HG03457 (cell line): ENCODE data around the gene STK4.
"Not testable (repeated sequence)": the region's sequence is repeated elsewhere in the genome, so short reads cannot be mapped to it uniquely, and the experiment has no call there.

ENCODE experiments used
- ATAC-seq: cut with Tn5 transposase; IDR thresholded peaks from one replicate; pipeline ENCODE4 v1.9.1; 2021; ENCODE audit warnings: moderate number of reproducible peaks; ENCODE audit not compliant: unreplicated experiment

STK4 gene

DNA sequence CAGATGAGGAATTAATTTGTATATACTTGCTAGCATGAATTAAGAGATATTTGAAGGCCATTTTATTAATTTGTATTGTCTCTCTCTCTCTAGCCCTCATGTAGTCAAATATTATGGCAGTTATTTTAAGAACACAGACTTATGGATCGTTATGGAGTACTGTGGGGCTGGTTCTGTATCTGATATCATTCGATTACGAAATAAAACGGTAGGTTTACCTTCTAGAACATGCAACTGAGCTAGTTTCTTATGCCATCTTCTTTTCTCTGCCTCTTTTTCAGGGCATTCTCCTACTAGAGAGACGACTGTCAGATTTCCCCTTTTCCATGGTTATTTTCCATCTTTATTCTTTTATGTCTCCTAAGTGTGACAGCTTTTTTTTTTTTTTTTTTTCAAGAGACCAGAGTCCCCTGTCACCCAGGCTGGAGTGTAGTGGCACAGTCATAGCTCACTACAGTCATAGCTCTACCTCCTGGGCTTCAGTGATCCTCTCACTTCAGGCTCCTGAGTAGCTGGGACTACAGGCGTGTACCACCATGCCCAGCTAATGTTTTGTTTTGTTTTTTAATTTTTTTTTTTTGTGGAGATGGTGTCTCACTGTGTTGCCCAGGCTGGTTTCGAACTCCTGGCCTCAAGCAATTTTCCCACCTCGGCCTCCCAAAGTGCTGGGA, 15.6 kb downstream of the STK4 start:
- no peak for ATAC-seq

DNA sequence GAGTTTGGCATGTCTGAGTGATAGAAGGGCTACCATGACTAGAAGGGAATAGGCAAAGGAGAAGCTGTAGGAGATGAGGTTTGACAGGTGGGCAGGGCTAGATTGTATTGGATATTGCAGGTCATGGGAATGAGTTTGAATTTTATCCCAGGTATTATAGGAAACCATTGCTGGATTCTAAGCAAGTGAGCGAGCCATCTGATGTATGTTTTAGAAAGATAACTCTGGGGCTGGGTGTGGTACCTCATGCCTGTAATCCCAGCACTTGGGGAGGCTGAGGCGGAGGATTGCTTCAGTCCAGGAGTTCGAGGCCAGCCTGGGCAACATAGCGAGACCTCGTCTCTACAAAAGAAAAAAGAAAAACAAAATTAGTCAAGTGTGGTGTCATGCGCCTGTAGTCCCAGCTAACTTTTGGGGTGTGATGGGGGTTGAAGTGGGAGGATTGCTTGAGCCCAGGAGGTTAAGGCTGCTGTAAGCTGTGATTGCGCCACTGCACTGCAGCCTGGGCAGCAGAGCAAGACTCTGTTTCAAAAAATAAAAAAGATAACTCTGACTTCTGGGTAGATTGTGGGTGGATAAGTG, 16.9 kb downstream of the STK4 start:
- no peak for ATAC-seq

DNA sequence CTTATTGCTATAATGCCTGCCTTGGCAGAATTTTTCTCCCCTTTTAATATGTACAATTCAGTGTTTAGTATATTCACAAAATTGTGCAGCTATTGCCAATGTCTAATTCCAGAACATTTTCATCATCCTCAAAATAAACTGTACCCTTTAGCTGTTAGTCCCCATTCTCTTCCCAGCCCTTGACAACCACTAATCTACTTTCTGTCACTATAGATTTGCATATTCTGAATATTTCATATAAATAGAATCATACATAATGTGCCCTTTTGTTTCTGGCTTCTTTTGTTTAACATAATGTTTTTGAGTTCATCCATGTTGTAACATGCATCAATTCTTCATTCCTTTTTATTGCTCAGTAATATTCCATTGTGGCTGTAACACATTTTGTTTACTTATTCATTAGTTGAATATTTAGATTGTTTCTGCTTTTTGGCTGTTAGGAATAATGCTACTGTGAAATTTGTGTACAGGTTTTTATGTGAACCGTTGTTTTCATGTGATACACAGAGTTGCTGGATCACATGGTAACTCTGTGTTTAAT, 22.4 kb downstream of the STK4 start:
- ATAC-seq: no peak

DNA sequence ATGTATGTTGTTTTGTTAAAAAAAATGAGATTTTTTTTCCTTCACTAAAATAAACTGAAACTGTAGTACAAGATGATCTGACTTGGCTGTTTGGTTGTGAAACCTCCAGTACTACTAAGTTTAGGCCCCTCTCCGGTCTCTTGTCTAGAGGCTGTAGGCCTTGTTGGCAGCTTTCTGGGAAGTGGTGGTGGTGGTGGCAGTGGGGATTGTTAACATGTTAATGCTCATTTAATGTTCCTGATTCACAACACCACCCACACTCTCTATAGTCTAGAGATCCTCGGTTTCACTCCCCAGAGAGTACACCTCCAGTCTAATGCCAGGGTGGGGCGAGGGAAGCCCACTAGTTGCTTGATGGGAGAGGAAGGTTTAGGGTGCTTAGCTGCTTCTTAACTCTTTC, 24.1 kb downstream of the STK4 start:
- no peak for ATAC-seq

DNA sequence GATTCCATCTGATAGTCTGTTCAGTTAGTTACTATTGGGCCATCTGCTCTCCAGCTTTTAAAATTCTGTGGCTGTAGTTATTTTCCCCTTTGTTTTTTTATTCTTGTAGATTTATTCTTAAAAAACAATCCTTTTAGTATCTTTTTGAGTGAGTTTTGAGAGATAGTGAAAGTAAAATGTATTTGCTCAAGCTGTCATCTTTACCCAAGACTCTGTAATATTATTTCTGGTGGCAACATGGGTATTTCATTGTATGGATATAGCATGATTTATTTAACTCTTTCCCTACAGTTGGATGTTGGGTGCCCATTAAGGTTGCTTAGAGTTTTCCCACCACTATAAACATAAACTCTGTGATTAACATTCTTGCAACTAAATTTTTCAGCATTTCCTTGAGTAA, 24.6 kb downstream of the STK4 start:
- no peak for ATAC-seq

DNA sequence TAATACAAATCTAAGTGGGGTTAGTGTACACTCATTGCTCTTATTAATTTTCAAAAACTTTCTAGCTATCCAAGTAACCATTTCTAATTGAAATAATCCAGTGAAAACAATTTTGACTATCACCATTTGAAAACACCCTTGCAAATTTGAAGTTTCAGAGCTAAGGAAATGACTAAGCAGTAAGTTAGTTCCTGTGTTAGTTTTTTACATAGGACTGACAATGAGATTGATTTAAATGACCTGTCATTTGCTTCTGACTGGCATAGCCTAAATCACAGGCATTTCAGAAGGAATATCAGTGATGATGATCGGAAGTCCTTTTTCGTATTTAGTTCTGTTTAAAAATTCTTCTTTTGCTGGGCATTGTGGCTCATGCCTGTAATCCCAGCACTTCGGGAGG, 27.0 kb downstream of the STK4 start:
- ATAC-seq: no peak

DNA sequence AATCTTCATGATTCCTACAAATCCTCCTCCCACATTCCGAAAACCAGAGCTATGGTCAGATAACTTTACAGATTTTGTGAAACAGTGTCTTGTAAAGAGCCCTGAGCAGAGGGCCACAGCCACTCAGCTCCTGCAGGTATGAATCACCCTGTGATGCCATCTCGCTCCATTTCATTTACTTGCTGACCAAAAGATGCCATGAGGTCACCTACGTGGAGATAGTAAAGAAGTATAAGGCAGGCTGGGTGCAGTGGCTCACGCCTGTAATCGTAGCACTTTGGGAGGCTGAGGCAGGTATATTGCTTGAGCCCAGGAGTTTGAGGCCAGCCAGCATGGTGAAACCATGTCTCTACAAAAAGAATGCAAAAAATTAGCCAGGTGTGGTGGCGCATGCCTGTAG, 30.9 kb downstream of the STK4 start:
- no peak for ATAC-seq

DNA sequence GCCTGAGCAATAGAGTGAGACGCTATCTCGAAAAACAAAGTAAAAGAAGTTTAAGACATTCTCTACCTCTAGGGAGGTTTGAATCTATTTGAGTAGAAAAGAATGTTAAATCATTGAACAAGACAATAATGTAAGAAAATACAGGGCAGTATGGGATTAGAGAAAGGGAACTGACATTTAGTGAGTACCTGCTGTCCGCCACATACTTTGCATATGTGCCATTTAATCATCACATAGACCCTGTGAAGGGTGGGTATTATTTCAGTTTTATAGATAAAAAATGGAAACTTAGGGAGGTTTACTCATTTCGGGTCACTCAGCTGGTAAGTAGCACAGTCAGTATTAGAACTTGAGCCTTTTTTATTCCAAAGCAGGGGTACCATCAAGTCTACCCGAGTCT, 31.4 kb downstream of the STK4 start:
- no peak for ATAC-seq

DNA sequence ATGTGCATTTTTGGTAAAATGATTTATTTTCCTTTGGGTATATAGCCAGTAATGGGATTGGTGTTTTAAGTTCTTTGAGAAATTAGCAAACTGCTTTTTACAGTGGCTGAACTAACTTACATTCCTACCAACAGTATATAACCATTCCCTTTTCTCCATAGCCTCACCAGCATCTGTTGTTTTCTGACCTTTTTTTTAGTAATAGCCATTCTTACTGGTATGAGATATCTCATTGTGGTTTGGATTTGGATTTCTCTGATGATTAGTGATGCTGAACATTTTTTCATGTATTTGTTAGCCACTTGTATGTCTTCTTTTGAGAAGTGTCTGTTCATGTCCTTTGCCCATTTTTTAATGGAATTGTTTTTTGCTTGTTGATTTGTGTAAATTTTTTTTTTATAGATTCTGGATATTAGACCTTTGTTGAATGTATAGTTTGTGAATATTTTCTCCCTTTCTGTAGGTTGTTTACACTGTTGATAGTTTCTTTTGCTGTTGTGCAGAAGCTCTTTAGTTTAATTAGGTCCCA, 42.3 kb downstream of the STK4 start:
- ATAC-seq: no peak

DNA sequence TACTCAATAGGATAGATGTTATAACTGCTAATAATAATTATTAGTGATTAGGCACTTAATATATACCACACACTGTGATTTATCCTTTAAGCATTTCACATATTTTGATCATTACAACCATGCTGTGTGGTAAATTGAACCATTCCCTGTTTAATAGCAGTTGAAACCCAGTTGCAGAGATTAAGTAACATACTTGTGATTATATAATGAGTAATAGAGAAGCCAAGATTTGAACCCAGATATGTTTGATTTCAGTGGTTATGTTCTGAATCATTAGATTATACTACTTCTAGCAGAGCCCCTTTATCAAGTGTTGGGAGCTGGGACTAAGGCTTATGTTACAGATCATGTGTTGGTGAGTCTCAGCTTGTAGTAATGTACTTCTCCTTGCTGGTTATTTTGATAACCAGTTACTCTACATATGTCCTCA, 44.1 kb downstream of the STK4 start:
- no peak for ATAC-seq

DNA sequence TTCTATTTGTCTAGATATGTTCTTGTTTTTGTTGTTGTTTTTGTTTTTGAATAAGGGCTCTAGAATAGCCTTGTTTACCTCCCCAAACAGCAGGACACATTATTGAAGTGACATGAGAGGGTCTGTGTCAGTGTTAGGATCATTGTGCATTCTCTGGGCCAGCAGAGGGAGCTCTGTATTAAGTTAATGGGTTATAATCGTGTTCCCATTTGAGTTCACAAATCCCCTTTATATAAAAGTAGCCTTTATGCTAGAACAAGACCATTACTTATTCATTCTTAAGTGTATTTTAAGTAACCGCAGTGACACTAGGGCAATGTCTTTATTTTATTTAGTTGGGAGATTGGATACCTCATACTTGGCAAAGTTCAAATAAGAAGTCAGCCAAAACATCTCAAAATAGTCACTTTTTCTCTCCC, 44.8 kb downstream of the STK4 start:
- no peak for ATAC-seq

DNA sequence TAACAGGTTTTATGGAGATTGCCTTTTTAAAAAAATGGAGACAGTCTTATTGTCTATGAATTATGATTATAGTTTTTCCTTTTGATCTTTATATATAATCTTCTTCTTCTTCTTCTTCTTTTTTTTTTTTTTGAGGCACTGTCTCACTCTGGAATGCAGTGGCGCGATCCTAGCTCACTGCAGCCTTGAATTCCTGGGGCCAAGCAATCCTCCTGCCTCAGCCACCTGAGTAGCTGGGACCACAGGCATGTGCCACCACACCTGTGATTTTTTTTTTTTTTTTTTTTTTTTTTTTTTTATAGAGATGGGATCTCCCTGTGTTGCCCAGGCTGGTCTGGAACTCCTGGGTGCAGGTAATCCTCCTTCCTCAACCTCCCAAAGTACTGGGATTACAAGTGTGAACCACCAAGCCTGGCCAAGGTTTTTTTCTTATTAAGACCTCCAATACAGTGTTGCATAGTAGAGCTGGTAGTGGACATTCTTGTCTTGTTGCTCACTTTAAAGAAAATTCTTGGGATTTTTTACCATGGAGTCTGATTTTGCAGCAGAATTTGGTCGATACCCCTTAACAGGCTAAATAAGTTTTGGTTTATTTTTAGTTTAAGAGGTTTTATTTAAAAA, 46.5 kb downstream of the STK4 start:
- ATAC-seq: no peak

DNA sequence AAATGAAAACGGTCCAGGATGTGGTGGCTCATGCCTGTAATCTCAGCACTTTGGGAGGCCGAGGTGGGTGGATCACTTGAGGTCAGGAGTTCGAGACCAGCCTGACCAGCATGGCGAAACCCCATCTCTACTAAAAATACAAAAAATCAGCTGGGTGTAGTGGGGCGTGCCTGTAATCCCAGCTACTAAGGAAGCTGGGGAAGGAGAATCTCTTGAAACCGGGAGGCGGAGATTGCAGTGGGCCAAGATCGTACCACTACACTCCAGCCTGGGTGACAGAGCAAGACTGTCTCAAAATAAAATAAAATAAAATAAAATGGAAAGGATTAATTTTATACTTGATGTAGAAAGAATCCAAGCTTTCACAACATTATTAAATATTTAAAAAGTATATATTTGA, 47.8 kb downstream of the STK4 start:
- ATAC-seq: not testable (repeated sequence)

DNA sequence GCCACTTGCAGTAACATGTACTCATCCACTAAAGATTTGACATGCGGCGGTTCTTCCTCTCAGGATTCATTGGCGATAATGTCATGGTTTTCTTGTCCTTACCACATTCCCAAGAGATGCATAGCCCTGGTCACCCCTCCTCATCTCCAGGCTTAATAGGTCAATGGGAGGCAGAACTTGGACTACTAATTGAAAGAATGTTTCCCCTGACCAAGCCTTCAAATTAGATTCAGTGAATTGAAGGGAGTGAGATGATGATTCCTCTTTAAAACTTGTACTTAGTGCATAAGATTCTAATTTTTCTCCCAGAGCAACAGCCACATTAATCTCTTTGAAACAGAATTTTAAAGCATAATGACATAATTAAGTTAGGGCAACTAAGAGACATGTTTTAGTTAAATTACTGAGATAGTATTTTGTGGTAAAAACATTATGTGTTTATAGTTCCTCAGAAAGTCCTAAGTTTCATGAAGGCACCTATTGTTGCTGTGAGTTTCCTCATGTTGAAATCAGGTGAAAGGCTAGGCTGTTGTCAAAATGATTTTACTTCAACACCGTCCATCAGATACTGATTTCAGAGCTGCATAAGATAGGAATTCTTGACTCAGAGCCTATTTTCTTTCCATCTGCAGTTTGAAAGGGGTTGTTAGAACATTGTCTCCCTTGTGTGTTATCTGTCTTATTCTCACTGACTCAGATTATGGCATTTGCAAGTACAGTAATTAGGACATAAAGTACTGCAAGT, 48.5 kb downstream of the STK4 start:
- ATAC-seq: no peak

DNA sequence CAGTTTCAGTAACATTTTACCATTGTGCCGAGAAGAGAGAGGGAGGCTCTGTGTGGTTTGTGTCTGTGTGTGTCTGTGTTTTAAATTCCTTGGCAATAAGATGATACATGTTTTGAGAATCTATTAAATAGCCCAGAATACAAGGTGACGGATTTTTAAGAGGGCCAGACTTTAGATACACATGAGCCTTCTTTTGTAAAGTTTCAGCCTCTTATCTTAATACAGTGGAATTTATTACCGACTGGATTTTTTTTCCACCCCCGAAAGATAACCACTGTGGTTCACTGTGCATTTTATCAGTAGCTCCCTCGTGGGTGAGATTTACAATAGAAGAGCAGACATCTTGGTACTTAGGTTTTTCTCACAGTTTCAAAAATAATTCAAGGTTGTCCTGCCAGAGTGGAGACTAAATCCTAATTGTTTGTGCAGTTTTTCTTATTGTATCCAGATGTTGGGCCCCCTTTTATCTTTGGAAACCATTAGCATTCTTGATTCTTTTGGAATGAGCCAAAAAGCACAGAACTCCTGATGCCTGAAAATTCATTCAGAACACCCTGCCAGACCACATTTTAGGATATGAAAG, 49.9 kb downstream of the STK4 start:
- ATAC-seq: no peak

DNA sequence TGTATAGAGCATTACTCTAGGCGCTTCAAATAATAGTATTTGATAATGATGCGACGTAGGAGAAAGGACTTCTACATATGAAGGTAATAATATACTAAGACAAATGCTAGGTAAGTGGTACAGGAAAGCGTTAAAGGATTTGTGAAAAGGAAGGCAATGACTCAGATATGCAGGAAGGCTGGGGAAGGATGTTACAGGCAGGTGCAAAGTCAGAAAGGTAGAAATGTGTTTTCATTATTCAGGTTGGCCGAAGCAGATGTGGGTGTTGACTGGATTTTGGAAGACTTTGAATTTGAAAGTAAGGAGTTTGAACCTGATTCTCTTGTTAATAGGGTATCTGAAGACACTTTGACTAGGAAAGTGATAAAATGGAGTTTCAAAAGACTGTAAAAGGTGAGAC, 51.0 kb downstream of the STK4 start:
- ATAC-seq: no peak

DNA sequence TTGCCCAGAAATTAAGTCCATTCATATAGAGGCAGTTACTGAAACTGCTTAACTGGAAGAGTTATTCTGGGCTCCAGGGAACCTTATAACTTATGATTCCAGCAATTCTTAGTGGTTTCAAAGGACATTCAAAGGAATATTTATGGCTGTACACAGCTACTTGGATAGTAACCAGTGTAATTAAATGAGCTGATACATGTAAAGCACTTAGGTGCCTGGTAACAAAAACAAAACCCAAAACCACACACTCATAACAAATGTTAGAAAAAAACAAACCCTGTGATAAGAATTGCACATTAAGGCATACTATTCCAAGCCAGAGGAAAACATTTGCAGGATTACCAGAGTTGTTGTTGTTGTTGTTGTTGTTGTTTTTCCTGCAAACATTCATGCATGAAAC, 51.5 kb downstream of the STK4 start:
- ATAC-seq: no peak

DNA sequence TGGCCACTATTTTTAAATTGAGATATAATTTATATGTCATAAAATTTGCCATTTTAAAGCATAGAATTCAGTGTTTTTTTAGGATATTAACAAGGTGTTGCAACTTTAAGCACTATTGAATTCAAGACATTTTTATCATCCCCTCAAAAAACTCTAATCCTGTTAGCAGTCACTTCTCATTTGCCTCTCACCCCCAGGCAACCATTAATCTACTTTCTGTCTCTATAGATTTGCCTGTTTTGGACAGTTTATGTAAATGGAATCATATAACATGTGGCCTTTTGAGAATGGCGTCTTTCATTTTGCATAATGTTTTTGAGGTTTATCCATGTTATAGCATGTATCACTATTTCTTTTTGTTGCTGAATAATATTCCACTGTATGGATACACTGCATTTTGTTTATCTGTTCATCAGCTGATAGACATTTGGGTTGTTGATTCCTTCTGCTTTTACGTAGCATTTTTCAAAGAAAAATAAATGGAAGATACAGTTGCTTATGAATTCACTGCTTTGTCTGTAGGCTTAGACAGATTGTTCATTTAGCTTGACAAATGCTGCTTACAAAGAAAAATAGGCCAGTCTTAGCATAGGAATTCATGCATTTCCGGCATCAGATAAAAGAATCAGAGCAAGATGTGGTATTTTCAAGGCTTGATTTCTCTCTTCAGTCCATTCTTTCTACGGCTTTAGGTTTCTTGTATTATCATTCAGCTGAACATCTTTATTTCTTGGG, 52.9 kb downstream of the STK4 start:
- ATAC-seq: no peak

DNA sequence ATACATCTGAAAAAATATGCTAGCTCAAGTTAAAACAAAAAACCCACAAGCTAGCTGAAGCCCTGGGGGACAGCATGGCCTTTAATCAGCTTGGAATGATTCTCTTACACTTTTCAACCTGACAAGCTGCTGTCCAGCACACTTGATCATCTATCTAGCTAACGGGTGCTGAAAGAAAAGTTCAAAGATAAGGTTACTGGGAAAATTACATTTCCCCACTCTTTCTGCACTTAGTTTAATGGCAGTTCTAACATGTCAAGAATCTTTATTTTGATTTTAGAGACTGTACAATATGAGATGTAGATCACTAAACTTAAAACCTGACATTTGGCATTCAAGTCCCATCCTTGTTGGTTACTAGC, 53.4 kb downstream of the STK4 start:
- no peak for ATAC-seq

DNA sequence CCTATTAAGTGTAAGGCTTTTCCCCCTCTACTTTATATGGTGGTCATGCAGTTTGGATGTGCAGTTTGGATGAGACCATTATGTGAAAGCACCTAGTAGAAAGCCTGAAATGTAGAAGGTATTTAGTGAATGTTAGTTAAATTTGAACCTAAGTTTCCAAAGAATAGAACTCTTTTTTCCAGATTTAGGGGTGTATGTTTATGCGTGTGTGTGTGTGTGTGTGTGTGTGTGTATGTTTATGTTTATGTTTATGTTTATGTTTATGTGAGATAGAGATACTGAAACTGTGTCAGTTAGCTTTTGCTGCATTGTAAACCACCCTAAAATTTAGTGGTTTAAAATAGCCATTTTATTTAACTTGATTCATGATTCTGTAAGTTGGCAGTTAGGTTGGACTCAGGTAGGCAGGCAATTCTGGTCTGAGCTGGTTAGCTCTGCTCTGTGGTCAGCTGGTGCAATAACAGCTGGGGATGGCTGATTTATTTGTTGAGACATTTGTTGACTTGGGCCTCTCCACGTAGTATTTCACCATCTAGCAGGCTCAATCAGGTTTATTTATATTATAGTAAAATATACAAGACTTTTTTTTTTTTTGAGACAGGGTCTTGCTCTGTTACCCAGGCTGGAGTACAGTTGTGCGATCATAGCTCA, 54.0 kb downstream of the STK4 start:
- no peak for ATAC-seq
